Measurements from ENCODE around the gene PRDX2.

Gene PRDX2

GRCh38 chr19:12754465-12755196 is 47.0 kb downstream of the PRDX2 start:
- DNase-seq (ENCODE audit: low spot score) = no peak
- no peak overlapping the region for H3K4me3 ChIP-seq
- H3K27ac ChIP-seq = no peak overlapping the region
- no peak for TF ChIP-seq CTCF (IDR thresholded peaks at IDR 0.05)

GRCh38 chr19:12752056-12752781 is 49.4 kb downstream of the PRDX2 start:
- Histone ChIP-seq H3K4me3 (no peak overlapping the region), H3K27ac (no peak overlapping the region)
- DNase-seq (ENCODE audit: low spot score) = no peak
- TF ChIP-seq CTCF (IDR thresholded peaks at IDR 0.05) = no peak

GRCh38 chr19:12751635-12752034 is 50.0 kb downstream of the PRDX2 start, which contains the start of gene BEST2:
BEST2 (plus strand) TSS chr19:12751791; CDS start chr19:12752593, 802 bp downstream.
- no peak for DNase-seq (ENCODE audit: low spot score)
- no peak within 1 kb of the TSS for H3K4me3 ChIP-seq
- no peak for TF ChIP-seq CTCF (IDR thresholded peaks at IDR 0.05)
- H3K27ac ChIP-seq = no peak within 1 kb of the TSS

GRCh38 chr19:12750851-12751250 is 50.7 kb downstream of the PRDX2 start:
- no peak for TF ChIP-seq CTCF (IDR thresholded peaks at IDR 0.05)
- Histone ChIP-seq H3K27ac (no peak overlapping the region), H3K4me3 (no peak overlapping the region)
- DNase-seq (ENCODE audit: low spot score) = no peak

GRCh38 chr19:12749938-12750521 is 51.6 kb downstream of the PRDX2 start:
- H3K4me3 ChIP-seq = no peak overlapping the region
- TF ChIP-seq CTCF (IDR thresholded peaks at IDR 0.05) = no peak
- H3K27ac ChIP-seq = no peak overlapping the region

GRCh38 chr19:12748489-12748888 is 53.1 kb downstream of the PRDX2 start:
- no peak for DNase-seq (ENCODE audit: low spot score)
- H3K4me3 ChIP-seq = no peak overlapping the region
- TF ChIP-seq CTCF (IDR thresholded peaks at IDR 0.05) = no peak
- no peak overlapping the region for H3K27ac ChIP-seq

More at GRCh38 chr19:12749938-12750521, 51.6 kb downstream of the PRDX2 start:
- DNase-seq (ENCODE audit: low spot score) = no peak
